Testis (tissue), 3 donors: Measurements from ENCODE around the gene NIN. TPM values are rescaled to one million over a fixed set of nuclear protein-coding genes. Genes with fewer than 3 reads are reported as not detected.

Source experiments
- DNase-seq: peaks from one replicate; pipeline ENCODE4 v3.0.0-alpha.2; 2019
- H3K27ac ChIP-seq, 2 donors: fragments of 200-600 bp; sonication (generic); one replicate each; pipeline ENCODE4 v1.5.1; 2019
- H3K27me3 ChIP-seq: fragments of 200-600 bp; sonication (generic); one replicate; pipeline ENCODE4 v1.5.1; 2019
- H3K36me3 ChIP-seq: fragments of 200-600 bp; sonication (generic); one replicate; pipeline ENCODE4 v1.5.1; 2017; ENCODE audit warnings: low read depth; ENCODE audit errors: missing control alignments
- H3K4me1 ChIP-seq: fragments of 200-600 bp; sonication (generic); one replicate; pipeline ENCODE4 v1.5.1; 2019
- H3K4me3 ChIP-seq, 2 donors: fragments of 200-600 bp; sonication (generic); one replicate each; pipeline ENCODE4 v1.5.1; 2017 to 2019
- H3K9me3 ChIP-seq: fragments of 200-600 bp; sonication (generic); one replicate; pipeline ENCODE4 v1.5.1; 2017
- POLR2A ChIP-seq: fragments of 450-650 bp; IDR thresholded peaks from one replicate; pipeline ENCODE4 v1.6.1; 2017; ENCODE audit warnings: antibody characterized with exemption, mild to moderate bottlenecking, moderate library complexity
- WGBS, 2 donors: methylation state at CpG; one replicate each; pipeline ENCODE4 v1.1.5; 2018; 5-methylcytosine and 5-hydroxymethylcytosine counted together
- intact Hi-C: fragments of 100-400 bp; cut with DNase I; formaldehyde crosslinking; loops from one replicate; pipeline ENCODE4 v1.15.1; 2023; ENCODE audit warnings: low total_unique reads
- polyA plus RNA-seq: library from polyadenylated mRNA; stranded (reverse); fragments of 350-450 nt; fragmentation: Illumina TruSeq; extraction: RNeasy Lipid Tissue Mini Kit (QIAGEN cat#74804); gene quantifications from one replicate; pipeline ENCODE4 v1.2.3, GENCODE V29; 2014; ENCODE audit warnings: low read depth, low replicate concordance; ENCODE audit not compliant: insufficient read depth
- total RNA-seq, 2 donors: library from RNA; depleted of rRNA; stranded (reverse); fragments of >200 nt; gene quantifications; one replicate each; pipeline ENCODE4 v1.2.3, GENCODE V29; 2016
- TF ChIP-seq, protein P1 (sequence below), 3 experiments: fragments of 450-650 bp in 2 of 3; fragments of 200-600 bp in 1 of 3; sonication (generic) in 1 of 3; IDR thresholded peaks; one replicate each; pipeline ENCODE4 v1.5.1; 2016 to 2019; ENCODE audit warnings: antibody characterized with exemption in 3 of 3, mild to moderate bottlenecking in 2 of 3, moderate library complexity in 1 of 3

NIN gene
- total and polyA plus RNA-seq, 3 donors from 2014 or later: 4.4 to 16.5 (median 9.3) TPM

GRCh38 chr14:50744231-50744630 is 86.7 kb downstream of the NIN start:
- no peaks in the 10 kb centered on the region for H3K27me3 ChIP-seq
- no peak for DNase-seq
- intact Hi-C loops: no loop called here
- no peak overlapping the region for H3K4me3 ChIP-seq
- no peak overlapping the region for H3K27ac ChIP-seq
- WGBS, 2 donors: 42 to 49% methylated on average over 3 of the region's 3 CpGs
- peaks cover 10% of the 10 kb centered on the region for H3K4me1 ChIP-seq
- H3K36me3 ChIP-seq: no peaks in the 10 kb centered on the region
- TF ChIP-seq, protein P1, sequence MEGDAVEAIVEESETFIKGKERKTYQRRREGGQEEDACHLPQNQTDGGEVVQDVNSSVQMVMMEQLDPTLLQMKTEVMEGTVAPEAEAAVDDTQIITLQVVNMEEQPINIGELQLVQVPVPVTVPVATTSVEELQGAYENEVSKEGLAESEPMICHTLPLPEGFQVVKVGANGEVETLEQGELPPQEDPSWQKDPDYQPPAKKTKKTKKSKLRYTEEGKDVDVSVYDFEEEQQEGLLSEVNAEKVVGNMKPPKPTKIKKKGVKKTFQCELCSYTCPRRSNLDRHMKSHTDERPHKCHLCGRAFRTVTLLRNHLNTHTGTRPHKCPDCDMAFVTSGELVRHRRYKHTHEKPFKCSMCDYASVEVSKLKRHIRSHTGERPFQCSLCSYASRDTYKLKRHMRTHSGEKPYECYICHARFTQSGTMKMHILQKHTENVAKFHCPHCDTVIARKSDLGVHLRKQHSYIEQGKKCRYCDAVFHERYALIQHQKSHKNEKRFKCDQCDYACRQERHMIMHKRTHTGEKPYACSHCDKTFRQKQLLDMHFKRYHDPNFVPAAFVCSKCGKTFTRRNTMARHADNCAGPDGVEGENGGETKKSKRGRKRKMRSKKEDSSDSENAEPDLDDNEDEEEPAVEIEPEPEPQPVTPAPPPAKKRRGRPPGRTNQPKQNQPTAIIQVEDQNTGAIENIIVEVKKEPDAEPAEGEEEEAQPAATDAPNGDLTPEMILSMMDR (IDR thresholded peaks at IDR 0.05): no peak
- no peak for TF ChIP-seq POLR2A
- H3K9me3 ChIP-seq: no peaks in the 10 kb centered on the region

- Histone ChIP-seq H3K27me3 (no peaks in the 10 kb centered on the region), H3K27ac (no peak overlapping the region), H3K36me3 (no peaks in the 10 kb centered on the region), H3K4me3 (no peak overlapping the region), H3K4me1 (peaks cover 10% of the 10 kb centered on the region), H3K9me3 (no peaks in the 10 kb centered on the region)
- intact Hi-C loops: no loop called here
- DNase-seq: no peak
- WGBS, 2 donors: 53 to 59% methylated on average over 3 of the region's 3 CpGs
- TF ChIP-seq, protein P1 (IDR thresholded peaks at IDR 0.05): no peak
- TF ChIP-seq POLR2A: no peak
Observed at GRCh38 chr14:50741567-50741966, 89.4 kb downstream of the NIN start.

- TF ChIP-seq POLR2A: no peak
- TF ChIP-seq, protein P1 (IDR thresholded peaks at IDR 0.05): no peak
- Histone ChIP-seq H3K36me3 (no peaks in the 10 kb centered on the region), H3K4me1 (peaks cover 10% of the 10 kb centered on the region), H3K27ac (peak overlapping the region in 1 of 2 donors; percentile 55), H3K9me3 (no peaks in the 10 kb centered on the region), H3K27me3 (no peaks in the 10 kb centered on the region), H3K4me3 (no peak overlapping the region)
- DNase-seq: no peak
- intact Hi-C loops: no loop called here
Observed at GRCh38 chr14:50740856-50741255, 90.1 kb downstream of the NIN start.

GRCh38 chr14:50739186-50739585 is 91.8 kb downstream of the NIN start:
- no peak for DNase-seq
- H3K27me3 ChIP-seq: no peaks in the 10 kb centered on the region
- H3K36me3 ChIP-seq: no peaks in the 10 kb centered on the region
- peaks cover 10% of the 10 kb centered on the region for H3K4me1 ChIP-seq
- H3K9me3 ChIP-seq: no peaks in the 10 kb centered on the region
- TF ChIP-seq POLR2A: no peak
- TF ChIP-seq, protein P1 (IDR thresholded peaks at IDR 0.05): no peak
- peak overlapping the region; percentile 50 to 55 for H3K27ac ChIP-seq
- intact Hi-C loops: no loop called here
- WGBS, 2 donors: 81 to 86% methylated on average over 4 of the region's 4 CpGs
- H3K4me3 ChIP-seq: no peak overlapping the region

GRCh38 chr14:50736932-50737419 is 94.0 kb downstream of the NIN start:
- Histone ChIP-seq H3K27ac (no peak overlapping the region), H3K4me1 (peaks cover 10% of the 10 kb centered on the region), H3K36me3 (no peaks in the 10 kb centered on the region), H3K27me3 (no peaks in the 10 kb centered on the region), H3K4me3 (no peak overlapping the region), H3K9me3 (no peaks in the 10 kb centered on the region)
- intact Hi-C loops: no loop called here
- 72 to 76% methylated on average over 6 of the region's 6 CpGs for WGBS, 2 donors
- DNase-seq: peak; percentile 61
- TF ChIP-seq, protein P1 (IDR thresholded peaks at IDR 0.05): no peak
- TF ChIP-seq POLR2A: no peak
